IMR-90 (cell line): ENCODE measurements around the gene COL9A3.

Source experiments
- BHLHE40 ChIP-seq: fragments of 150-350 bp; IDR thresholded peaks from 2 replicates; pipeline ENCODE4 v1.6.1; 2016; ENCODE audit warnings: mild to moderate bottlenecking, low read depth, low read length
- CEBPB ChIP-seq: IDR thresholded peaks from 2 replicates; pipeline ENCODE4 v1.6.1; 2012; ENCODE audit warnings: low read depth, low read length, improper control_type of control experiment
- CHD1 ChIP-seq: IDR thresholded peaks from 2 replicates; pipeline ENCODE4 v1.6.1; 2012; ENCODE audit warnings: low read depth, low read length, improper control_type of control experiment
- MAZ ChIP-seq: IDR thresholded peaks from 2 replicates; pipeline ENCODE4 v1.6.1; 2012; ENCODE audit warnings: low read depth, mild to moderate bottlenecking, low read length, improper control_type of control experiment, moderate library complexity, borderline replicate concordance
- MXI1 ChIP-seq: IDR thresholded peaks from 2 replicates; pipeline ENCODE4 v1.6.1; 2012; ENCODE audit warnings: low read depth, mild to moderate bottlenecking, low read length, moderate library complexity, borderline replicate concordance
- NFE2L2 ChIP-seq: fragments of 150-350 bp; IDR thresholded peaks from 2 replicates; pipeline ENCODE4 v1.6.1; 2016; ENCODE audit warnings: low read depth, mild to moderate bottlenecking, low read length
- POLR2A ChIP-seq: IDR thresholded peaks from 2 replicates; pipeline ENCODE4 v1.6.1; 2012; ENCODE audit warnings: mild to moderate bottlenecking, low read depth, low read length
- RAD21 ChIP-seq: IDR thresholded peaks from 2 replicates; pipeline ENCODE4 v1.6.1; 2012; ENCODE audit warnings: low read length, improper control_type of control experiment
- RCOR1 ChIP-seq: IDR thresholded peaks from 2 replicates; pipeline ENCODE4 v1.6.1; 2012; ENCODE audit warnings: mild to moderate bottlenecking, low read length, improper control_type of control experiment; ENCODE audit not compliant: insufficient replicate concordance
- RFX5 ChIP-seq: IDR thresholded peaks from 2 replicates; pipeline ENCODE4 v1.8.0; 2012; ENCODE audit warnings: low read depth, mild to moderate bottlenecking, low read length, moderate library complexity
- SMC3 ChIP-seq: fragments of 150-350 bp; IDR thresholded peaks from 2 replicates; pipeline ENCODE4 v1.6.1; 2016; ENCODE audit warnings: low read depth, mild to moderate bottlenecking, antibody characterized with exemption, low read length, moderate library complexity
- TF ChIP-seq, protein P1 (sequence below): conservative IDR thresholded peaks from 2 replicates; pipeline ENCODE4 v1.5.1; 2012; ENCODE audit warnings: mild to moderate bottlenecking, low read depth, low read length, improper control_type of control experiment
- TF ChIP-seq, protein P2 (sequence below): fragments of 150-350 bp; IDR thresholded peaks from 2 replicates; pipeline ENCODE4 v1.6.1; 2017; ENCODE audit warnings: mild to moderate bottlenecking, antibody characterized with exemption, low read length, low read depth

DNA sequence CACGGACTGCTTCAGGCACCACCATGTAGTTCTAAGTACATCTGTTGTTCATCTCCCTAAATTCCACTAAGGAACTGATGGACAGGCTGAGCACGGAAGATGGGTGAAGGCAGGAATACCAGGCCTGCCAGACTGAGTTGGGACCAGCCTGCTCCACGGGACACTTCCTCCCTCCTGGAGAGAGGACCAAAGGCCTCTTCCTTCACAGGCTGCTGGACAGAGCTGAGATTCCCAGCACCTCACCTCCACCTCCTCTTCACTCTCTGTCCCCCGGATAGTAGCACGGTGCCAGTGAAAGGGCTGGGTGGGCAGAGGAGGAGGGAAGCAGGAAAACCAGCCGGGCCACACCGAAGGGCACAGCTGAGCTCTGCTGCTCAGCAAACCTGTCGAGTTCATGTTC, 67.7 kb downstream of the COL9A3 start:
- TF ChIP-seq POLR2A, result no peak
- TF ChIP-seq, protein P1, sequence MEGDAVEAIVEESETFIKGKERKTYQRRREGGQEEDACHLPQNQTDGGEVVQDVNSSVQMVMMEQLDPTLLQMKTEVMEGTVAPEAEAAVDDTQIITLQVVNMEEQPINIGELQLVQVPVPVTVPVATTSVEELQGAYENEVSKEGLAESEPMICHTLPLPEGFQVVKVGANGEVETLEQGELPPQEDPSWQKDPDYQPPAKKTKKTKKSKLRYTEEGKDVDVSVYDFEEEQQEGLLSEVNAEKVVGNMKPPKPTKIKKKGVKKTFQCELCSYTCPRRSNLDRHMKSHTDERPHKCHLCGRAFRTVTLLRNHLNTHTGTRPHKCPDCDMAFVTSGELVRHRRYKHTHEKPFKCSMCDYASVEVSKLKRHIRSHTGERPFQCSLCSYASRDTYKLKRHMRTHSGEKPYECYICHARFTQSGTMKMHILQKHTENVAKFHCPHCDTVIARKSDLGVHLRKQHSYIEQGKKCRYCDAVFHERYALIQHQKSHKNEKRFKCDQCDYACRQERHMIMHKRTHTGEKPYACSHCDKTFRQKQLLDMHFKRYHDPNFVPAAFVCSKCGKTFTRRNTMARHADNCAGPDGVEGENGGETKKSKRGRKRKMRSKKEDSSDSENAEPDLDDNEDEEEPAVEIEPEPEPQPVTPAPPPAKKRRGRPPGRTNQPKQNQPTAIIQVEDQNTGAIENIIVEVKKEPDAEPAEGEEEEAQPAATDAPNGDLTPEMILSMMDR, result no peak
- TF ChIP-seq MXI1, result no peak
- TF ChIP-seq CEBPB, result no peak
- no peak for TF ChIP-seq NFE2L2
- TF ChIP-seq CHD1, result no peak
- TF ChIP-seq RCOR1, result no peak
- no peak for TF ChIP-seq BHLHE40
- no peak for TF ChIP-seq SMC3
- TF ChIP-seq, protein P2, sequence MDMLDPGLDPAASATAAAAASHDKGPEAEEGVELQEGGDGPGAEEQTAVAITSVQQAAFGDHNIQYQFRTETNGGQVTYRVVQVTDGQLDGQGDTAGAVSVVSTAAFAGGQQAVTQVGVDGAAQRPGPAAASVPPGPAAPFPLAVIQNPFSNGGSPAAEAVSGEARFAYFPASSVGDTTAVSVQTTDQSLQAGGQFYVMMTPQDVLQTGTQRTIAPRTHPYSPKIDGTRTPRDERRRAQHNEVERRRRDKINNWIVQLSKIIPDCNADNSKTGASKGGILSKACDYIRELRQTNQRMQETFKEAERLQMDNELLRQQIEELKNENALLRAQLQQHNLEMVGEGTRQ, result no peak
- no peak for TF ChIP-seq RFX5
- TF ChIP-seq MAZ, result no peak
- no peak for TF ChIP-seq RAD21
